Skeletal muscle satellite cell (primary cell): ENCODE results near the gene RBBP8. TPM values are rescaled to one million over a fixed set of nuclear protein-coding genes. Genes with fewer than 3 reads are reported as not detected.

Experiments used
- small RNA-seq: library from RNA; depleted of rRNA; stranded (forward); fragments of <200 nt; gene quantifications from one replicate; pipeline ENCODE3, GENCODE V24; 2012

RBBP8 gene

Small RNAs within 50 kb of the gene (small RNA-seq; reads per million reads assigned to genes)
- gene RF00019 (not detected), gene RN7SL745P (not detected)
